Activated CD8-positive, alpha-beta memory T cell treated with anti-CD3 and anti-CD28 coated beads for 24 hours (primary cell): Measurements from ENCODE around the gene TBL3.

Experiments
- DNase-seq: peaks from one replicate; pipeline ENCODE4 v3.0.0-alpha.2; 2020

TBL3 gene

DNA sequence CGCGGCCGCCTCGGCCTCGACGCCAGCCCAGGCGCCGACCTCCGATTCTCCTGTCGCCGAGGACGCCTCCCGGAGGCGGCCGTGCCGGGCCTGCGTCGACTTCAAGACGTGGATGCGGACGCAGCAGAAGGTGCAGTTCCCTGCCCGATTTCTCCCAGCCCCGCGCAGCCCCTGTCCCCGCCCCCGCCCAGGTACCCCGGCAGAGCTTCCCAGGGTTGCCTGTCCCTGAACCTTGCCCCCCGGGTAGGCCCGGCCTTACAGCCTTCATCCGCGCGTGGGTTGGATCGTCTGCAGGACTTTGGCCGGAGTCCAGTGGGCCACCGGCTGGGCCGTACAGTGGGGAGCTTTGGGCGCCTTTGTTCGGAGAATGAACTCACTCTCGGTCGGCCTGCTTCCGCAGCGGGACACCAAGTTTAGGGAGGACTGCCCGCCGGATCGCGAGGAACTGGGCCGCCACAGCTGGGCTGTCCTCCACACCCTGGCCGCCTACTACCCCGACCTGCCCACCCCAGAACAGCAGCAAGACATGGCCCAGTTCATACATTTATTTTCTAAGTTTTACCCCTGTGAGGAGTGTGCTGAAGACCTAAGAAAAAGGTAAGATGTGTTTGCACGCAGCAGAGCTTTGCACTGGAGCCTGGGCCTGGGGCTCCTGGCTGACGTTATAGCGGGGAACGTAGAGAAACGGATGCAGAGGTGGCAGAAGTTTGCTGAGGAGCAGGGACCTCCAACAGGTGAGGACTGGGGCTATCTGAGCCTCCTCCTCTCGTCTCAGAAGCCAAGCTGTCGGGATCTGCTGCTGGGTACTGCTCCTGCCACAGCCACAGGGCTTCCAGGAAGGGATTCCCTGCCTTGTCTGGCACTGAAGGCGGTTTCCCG, 12.7 kb downstream of the TBL3 start:
- peak; percentile 76 for DNase-seq

DNA sequence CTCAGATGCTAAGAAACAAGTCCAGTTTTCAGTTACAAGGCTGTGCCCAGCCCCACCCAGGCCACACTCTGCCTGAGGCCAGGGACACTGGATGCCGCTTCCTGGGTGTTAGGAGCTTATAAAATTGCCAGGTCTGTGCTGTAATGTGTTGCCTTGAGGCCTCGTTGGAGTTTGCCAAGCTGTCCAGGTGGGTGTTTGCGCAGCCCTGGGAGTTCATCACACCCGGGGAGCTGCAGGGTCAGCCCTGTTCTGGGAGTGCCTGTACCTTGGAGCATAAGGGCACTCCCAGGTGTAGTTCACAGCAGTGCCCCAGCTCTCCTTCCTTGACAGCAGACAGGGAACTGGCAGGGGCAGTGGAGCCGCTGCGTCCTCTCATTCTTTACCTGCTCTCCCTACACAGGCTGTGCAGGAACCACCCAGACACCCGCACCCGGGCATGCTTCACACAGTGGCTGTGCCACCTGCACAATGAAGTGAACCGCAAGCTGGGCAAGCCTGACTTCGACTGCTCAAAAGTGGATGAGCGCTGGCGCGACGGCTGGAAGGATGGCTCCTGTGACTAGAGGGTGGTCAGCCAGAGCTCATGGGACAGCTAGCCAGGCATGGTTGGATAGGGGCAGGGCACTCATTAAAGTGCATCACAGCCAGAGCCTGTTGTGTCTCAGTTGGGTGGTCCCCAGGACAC, 13.8 kb downstream of the TBL3 start:
- DNase-seq = no peak

DNA sequence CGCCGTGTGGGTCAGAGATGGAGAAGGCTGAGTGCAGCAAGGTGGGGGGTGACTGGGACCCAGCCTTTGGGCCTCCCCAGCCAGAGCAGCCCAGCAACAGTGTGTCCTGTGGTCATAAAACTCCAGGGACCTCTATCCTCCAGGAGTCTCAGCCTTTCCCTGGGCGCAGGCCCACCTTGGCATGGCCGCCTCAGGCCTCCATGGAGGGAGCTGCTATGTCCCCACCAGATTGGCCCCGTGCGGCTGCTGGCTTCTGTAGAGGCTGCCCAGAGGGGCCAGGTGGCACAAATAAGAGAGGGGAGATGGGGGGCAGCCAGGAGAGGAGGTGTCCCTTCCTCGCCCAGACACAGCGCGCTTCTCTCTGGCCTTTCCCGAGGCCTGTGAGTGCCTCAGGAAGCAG, 15.3 kb downstream of the TBL3 start:
- no peak for DNase-seq

DNA sequence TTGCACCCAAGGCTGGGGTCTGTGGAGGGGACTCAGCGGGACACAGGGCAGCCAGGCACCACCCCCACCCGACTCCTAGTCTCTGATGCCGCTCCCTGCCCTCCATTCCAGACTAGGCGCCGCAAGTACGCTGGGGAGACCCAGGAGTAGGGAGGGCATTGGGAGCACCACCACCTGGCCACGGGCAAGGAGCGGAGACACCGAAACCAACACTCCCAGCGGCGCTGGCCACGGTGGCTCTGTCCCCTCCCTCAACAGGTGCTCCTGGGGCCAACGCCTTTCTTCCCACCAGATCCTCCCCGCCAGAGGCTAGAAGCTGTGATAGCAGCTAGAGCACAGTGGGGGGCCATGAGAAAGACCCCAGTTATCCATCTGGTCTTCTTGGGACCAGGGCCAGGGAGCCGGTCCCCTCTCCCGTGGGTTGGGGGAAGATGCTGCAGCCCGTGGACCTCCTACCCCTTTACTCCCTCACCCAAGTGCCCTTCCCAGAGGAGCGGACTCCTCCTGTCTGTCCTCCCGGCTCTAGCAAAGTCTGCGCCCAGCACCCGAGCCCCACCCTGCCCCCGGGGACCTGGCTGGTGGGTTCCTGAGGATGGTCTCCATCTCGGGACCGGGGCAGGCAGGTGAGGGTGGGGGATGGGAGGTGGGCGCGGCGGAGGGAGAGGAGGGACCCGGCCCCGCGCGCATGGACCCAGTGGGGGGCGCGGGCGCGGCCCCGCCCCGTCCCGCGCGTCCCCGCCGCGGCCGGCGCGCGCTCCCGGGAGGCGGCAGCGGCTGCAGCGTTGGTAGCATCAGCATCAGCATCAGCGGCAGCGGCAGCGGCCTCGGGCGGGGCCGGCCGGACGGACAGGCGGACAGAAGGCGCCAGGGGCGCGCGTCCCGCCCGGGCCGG, 17.6 kb downstream of the TBL3 start, which contains the start of gene SYNGR3:
TSS of gene SYNGR3 (plus strand) at position 762 of the 892 bp plus-strand sequence. CDS start 133 bp downstream, outside the sequence.
- DNase-seq = no peak

DNA sequence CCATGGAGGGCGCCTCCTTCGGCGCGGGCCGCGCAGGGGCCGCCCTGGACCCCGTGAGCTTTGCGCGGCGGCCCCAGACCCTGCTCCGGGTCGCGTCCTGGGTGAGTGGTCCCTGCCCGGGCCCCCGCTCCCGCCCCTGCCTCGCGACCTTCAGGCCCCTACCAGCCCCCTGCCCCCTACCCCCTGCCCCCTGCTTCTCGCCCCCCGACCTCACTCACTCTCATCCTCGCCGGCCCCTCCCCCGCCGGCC, 18.2 kb downstream of the TBL3 start:
- no peak for DNase-seq

DNA sequence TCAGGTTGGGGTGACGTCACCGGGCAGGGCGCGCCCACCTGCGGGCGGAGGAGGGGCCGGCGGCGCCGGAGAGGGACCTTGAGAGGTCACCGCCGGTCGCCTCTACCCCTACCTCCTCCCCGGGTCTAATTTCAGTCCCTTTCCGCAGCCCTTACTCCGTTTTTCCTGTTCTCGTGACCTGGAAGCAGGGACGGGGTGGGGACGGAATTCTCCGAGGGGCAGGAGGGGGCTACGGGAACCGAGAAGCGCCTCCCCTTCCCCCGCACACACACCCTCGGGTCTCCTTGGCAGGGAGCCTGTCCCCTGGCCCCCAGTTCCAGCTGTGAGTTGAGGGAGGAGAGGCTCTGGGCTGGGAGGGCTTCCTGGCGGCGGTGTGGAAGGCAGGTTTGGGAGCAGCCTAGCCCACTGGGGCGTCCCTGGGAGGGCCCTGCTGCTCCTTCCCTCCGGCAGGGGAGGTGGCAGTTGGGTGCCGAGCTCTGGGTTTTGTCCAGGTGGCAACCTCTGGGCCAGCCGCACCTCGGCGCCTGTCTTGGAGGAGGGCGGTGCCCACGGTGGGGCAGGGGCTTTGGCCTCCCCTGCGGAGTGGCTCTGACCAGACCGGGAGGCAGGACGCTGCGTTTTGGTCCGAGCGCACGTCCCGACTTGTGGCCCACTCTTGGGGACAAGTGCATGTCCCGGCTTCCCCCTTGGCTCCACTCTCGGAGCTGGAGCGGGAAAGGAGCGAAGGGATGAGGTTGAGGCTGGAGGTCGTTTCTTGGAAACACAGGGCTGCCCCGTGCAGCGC, 18.7 kb downstream of the TBL3 start:
- no peak for DNase-seq

DNA sequence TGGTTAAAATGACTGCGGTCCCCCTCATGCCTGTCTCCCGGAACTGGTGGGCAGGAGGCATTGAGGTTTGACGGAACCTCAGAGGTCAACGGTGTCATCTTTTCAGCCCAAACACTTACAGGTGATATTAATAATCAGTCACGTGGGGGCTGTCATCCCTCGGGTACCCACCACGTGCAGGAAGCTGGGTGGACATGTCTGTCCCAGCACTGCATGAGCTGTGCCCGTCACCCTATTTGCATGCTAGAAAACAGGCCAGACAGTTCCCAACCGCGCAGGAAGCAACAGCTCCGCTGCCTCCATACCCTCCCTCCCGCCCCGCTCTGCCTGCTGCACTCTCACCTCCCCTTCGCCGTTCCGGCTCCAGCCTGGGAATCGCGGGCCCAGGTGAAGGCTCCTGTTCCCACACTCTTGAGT, 19.3 kb downstream of the TBL3 start:
- DNase-seq = peak; percentile 82

DNA sequence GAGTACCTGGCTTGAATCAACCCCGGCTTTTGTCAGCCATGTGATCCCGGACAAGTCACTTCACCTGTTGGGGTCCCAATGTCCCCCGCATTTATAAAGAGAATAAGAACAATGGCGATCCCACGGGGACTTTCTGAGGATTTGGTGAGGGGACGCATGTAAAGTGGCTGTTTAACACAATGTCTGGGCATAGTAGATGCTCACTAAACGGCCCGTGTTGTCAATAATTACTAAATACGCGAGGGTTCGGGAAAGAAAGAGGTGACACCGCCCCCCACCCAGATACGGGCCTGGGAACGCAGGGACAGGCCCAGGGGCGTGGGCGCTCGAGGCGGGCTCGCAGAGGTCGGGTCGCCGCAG, 19.7 kb downstream of the TBL3 start:
- no peak for DNase-seq

DNA sequence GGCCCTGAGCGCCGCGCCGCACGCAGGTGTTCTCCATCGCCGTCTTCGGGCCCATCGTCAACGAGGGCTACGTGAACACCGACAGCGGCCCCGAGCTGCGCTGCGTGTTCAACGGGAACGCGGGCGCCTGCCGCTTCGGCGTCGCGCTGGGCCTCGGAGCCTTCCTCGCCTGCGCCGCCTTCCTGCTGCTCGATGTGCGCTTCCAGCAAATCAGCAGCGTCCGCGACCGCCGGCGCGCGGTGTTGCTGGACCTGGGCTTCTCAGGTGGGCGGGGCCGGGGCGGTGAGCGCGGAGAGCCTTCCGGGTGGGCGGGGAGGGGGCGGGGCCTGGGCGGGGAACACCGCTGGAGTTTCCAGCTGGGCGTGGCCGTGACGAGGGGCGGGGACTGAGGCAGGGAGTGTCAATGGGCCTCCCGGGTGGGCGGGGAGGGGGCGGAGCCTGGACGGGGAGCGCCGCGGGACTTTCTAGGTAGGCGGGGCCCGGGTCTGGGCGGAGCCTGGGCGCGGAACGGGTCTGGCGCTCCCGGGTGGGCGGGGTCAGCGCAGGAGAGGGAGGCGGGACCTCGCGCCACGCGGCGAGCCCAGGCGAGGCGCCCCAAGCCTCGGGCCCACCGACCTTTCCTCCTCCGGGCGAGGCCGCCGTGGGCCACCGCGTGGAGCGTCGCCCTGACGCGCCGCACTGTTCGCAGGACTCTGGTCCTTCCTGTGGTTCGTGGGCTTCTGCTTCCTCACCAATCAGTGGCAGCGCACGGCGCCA, 20.3 kb downstream of the TBL3 start:
- DNase-seq = peak; percentile 99

DNA sequence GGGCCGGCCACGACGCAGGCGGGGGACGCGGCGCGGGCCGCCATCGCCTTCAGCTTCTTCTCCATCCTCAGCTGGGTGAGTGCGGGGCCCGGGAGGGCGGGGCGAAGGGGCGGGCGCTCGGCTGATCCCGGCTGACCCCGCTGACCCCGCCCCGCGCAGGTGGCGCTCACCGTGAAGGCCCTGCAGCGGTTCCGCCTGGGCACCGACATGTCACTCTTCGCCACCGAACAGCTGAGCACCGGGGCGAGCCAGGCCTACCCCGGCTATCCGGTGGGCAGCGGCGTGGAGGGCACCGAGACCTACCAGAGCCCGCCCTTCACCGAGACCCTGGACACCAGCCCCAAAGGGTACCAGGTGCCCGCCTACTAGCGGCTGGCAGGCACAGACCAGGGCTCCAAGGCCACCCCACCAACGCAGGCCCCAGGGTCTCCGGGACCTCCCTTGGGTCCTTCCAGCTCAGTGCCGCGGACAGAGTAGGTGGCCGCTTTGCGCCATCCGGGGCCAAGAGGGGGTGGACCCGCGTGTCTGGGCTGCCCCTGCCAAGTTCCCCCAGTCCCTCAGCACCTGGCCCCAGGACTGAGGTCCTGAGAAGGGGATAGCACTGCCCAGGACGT, 21.0 kb downstream of the TBL3 start:
- no peak for DNase-seq

DNA sequence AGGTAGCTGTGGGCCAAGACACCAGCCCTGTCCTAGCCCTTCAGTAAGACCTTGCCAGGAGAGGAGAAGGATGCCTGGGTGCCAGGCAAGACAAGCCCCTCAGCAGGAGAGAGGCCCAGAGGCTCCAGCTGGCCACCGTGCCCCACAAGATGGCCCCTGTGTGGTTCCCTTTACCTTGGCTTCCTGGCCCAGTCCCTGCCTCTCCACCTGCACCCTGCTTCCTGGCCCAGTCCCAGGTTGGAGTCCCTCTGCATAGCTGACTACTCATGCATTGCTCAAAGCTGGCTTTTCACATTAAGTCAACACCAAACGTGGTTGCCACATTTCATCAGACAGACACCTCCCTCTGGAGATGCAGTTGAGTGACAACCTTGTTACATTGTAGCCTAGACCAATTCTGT, 21.9 kb downstream of the TBL3 start:
- DNase-seq = no peak

DNA sequence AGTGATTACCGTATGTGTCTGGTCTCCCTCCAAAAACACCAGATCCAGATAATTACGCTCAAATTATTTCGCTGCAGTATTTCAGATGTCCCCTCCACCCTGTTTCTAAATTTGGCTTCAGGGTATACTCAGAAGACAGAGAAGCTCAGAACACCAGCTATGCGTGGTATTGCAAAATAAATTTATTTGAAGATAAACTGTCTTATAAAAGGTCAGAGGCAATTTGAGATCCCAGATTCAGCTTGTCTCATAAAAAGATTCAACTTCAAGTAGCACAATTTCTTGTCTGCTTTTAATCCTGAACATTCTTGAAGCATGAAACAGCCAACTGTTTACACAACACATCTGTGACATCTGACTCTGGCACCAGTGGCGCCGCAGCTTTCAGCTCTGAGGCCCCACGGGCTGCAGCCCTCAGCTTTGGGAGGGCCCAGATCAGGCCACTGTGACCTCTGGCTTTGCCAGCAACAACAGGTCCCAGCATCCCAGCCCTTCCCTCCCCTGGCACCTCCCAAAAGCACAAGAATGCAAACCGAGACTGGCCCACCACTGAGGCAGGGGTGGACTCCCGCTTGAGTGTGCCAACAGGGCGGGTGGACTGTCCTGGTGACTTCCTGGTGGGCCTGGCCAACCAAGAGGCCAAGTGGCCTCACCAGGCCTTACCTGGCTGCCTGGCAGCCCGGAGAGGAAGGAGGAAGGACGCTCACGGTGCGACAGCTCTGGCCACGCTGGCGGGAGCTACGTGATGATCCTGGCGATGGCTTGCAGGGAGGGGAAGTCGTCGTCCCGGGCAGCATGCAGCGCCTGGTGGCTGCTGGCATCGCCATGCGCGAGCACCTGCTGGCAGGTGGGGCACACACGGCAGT, 25.9 kb downstream of the TBL3 start:
- no peak for DNase-seq

DNA sequence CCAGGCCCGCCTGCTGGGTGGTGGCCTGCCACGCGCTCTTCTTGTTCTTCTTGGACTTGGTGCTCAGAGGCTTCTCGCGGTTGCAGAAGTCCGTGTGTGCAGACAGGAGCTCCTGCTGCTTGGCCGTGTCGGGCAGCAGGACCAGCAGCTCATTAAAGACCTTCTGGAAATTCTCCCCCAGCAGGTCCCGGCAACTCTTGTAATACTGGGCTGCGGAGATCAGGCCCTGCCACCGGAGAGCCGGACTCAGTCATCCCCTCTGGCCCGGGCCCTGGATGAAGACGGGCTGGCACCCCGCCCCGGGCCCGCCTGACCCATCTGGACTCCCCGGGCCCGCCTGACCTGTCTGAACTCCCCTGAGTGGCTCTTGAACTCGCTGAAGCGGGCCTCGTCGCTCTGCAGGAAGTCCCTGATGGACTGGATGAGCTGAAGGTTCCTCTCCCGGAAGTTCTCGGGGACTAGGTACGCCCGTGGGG, 26.5 kb downstream of the TBL3 start:
- DNase-seq = no peak

DNA sequence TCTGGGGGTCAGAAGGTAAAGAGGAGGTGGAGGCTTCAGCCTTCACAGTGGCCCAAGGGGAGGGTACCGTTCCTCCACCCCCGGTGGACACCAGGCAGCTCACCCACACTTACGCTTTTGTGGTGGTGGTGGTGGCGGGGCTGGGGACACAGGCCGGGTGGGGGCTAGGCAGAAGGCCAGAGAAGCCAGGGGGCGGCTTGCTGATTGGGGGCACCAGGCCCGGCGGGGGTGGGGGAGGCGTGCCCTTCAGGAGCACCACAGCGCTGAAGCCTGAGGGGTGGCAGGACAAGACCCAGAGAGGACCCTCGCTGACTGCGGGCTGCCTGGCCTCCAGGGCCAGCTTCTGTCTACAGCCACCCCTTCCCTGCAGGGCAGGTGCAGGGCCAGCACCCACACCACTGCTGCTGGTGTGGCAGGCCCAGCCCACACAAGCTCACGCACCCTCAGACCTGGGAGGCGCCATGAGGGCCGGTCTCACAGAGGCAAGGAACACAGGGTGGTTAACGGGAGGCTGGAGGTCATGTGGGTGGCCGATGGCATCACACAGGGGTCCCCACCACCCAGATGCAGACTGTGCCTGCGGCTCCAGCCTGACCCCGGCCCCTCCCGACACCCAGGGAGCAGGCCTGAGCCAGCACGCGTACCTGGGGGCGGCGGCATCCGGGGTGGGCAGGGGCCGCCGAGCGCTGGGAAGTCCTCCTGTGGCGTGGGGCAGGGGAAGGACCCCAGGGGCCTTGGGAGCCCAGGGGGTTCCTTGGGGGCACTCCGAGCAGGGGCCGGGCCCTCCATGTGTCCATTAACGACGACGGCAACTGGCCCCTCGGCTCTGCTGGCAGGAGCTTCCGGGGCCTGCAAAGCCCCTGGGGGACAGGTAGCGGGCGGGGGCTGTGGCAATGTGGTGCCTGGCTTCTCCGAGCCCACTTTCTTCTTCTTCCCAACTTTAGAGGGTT, 27.3 kb downstream of the TBL3 start:
- no peak for DNase-seq

DNA sequence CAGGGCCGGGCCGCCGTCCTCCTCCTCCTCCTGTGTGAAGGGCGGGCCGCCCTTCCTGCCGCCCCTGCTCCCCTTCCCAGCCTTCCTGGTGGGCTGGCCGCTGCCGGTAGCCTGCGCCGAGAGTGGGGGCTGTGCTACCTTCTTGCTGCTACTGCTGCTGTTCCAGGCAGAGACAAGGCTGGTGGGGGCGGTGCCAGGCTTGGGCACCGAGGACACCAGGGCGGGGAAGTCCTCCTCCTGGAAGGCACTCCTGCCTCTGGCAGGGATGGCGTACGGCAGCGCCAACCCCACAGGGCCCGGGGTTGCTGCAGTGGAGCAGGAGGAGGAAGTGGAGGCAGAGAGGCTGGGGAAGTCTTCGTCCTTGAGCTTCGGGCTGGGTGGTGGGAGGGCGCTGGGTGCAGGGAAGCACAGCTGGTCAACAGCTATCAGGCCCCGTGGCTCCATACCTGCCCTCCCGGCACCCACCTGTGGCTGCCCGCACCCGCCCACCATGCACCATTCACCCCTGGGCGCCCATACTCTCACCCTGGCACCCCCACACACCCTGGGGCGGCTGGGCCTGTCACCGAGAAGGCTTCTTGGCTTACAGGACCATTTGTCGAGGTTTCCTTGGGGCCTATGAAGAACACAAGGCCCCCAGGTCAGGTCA, 28.1 kb downstream of the TBL3 start:
- no peak for DNase-seq

DNA sequence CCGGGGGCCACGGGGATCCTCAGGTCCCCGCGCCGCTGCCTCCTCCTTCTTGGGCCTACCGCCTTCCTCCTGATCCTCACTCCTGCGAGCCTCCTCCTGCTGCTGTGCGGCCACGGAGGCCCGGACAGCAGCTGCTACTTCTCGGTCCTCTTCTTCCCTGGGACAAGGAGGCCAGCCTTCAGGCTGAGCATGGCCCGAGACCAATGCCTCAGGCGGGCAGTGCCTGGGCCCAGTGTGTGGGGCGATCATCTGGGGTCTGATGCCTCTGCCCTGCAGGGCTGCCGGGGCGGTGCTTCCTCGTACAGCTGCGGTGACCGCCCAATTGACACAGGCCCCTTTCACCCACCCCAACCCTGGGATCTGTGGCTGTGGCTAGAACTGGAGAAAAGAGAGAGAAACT, 29.2 kb downstream of the TBL3 start:
- no peak for DNase-seq

DNA sequence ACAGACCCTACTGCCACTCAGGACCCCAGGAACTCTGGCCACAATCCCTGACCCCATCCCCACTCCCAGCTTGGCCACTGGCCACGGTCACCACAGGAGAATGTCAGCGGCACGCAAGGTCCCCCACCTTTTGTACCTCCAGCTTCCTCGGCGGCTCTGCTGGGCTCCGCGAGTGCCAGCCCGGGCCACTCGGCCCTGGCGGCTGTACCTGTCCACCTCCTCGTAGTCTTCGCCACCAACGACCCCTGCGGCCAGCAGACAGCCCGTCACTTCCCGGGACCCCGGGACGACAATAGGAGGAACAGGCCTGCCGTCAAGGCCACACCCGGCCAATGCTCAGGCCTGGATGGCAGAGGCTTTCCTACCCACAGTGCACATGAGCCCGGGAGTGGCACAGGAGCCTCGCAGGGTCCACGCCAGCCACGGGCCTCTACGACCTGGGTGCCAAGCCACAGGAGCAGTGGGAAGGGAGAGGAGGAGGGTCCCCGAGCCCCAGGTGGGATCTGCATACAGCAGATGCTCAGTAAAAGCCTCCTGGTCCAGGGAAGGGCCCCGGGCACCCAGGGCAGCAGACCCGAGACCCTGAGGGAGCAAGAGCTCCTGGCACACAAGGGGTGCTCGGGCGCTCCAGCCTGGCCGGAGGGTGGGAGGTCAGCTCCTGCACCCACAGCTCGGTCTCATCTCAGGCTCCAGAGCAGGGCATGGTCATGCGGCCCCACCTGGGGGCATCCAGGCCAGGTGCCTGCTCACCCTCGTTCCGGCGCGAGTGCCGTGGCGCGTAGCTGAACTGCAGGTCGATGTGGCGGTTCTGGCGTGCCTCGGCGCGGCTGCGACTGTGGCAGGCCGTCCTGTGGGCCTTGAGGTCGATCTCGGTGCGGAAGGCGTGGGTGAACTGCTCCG, 29.9 kb downstream of the TBL3 start:
- no peak for DNase-seq
